Cardiac fibroblast (primary cell): ENCODE results near the gene MARVELD2.
A peak's percentile ranks its signal among the peaks of the same experiment; 100 is the strongest.
"Not testable (repeated sequence)": the region's sequence is repeated elsewhere in the genome, so short reads cannot be mapped to it uniquely, and the experiment has no call there.

Experiments used
- DNase-seq, 2 donors: peaks; one replicate each; pipeline versions ENCODE4 v3.0.0 to v3.0.0-alpha.2; 2010; ENCODE audit warnings: low read depth in 2 of 2
- H3K4me3 ChIP-seq, 2 donors: replicated peaks in 1 of 2; 1 replicate in 1 of 2; 2 replicates in 1 of 2; pipeline ENCODE4 v1.5.1; 2011; ENCODE audit warnings: low read depth in 2 of 2, low read length in 2 of 2, mild to moderate bottlenecking in 2 of 2, moderate library complexity in 1 of 2
- CTCF ChIP-seq: IDR thresholded peaks from one replicate; pipeline ENCODE4 v1.5.1; 2011; ENCODE audit warnings: low read depth, mild to moderate bottlenecking, low read length, inconsistent platforms

Gene MARVELD2

GRCh38 chr5:69477170-69477569 lies 62.3 kb downstream of the MARVELD2 start:
- no peak for TF ChIP-seq CTCF
- DNase-seq = peak in 1 of 2 donors; percentile 29
- H3K4me3 ChIP-seq = no peak overlapping the region

- H3K4me3 ChIP-seq, DNase-seq: not testable (repeated sequence)
These were observed 63.4 kb downstream of the MARVELD2 start for GRCh38 chr5:69478296-69478695.

GRCh38 chr5:69484891-69485290 lies 70.0 kb downstream of the MARVELD2 start:
- DNase-seq = peak; percentile 84 to 85
- TF ChIP-seq CTCF = no peak
- H3K4me3 ChIP-seq = no peak overlapping the region

GRCh38 chr5:69485471-69485870 lies 70.6 kb downstream of the MARVELD2 start:
- no peak for DNase-seq
- no peak for TF ChIP-seq CTCF
- no peak overlapping the region for H3K4me3 ChIP-seq

- no peak for DNase-seq
- H3K4me3 ChIP-seq = no peak overlapping the region
- no peak for TF ChIP-seq CTCF
These were observed 74.3 kb downstream of the MARVELD2 start for GRCh38 chr5:69489246-69489645.

GRCh38 chr5:69491027-69491426 lies 76.1 kb downstream of the MARVELD2 start:
- DNase-seq = no peak
- H3K4me3 ChIP-seq = no peak overlapping the region
- no peak for TF ChIP-seq CTCF

GRCh38 chr5:69491838-69492390 lies 77.0 kb downstream of the MARVELD2 start:
- TF ChIP-seq CTCF = no peak
- DNase-seq = no peak
- peak overlapping the region; percentile 52 to 56 for H3K4me3 ChIP-seq
